ENCODE data around the gene RAPGEF4.
"Not testable (repeated sequence)": the region's sequence is repeated elsewhere in the genome, so short reads cannot be mapped to it uniquely, and the experiment has no call there.

Gene RAPGEF4

GRCh38 chr2:173076581-173077345 lies 341.1 kb downstream of the RAPGEF4 start:
- DNase-seq = peak; percentile 48

DNA sequence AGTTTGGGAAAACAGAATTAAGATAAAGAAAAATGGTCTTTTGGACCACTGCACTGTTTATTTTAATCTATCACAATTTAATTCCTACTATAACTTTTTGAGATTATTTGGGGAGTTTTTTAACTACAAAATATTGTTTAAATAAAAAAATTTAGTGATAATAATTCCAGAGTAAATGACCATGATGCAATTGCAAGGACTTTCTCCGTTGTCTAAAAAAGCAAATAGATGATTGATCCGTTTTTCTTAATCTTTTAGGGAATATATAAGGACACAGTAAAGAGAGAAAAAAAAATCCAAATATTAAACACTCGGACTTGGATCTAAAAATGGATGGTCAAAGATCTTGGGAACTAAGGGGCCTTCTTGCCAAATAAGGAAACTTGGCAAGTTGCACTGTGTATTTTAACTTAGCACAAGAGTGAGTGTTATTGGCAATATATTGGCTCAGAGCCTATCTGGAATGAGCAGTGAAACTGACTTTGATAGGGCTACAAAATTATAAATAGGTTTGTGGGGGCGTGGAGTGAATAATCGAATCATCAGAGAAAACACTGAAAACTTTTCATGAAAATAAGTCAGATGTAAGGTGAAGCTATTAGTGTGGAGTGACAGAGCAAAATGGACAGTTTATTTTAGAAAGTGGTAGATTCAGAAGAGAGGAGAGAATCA lies 342.0 kb downstream of the RAPGEF4 start:
- peak; percentile 48 for DNase-seq

DNA sequence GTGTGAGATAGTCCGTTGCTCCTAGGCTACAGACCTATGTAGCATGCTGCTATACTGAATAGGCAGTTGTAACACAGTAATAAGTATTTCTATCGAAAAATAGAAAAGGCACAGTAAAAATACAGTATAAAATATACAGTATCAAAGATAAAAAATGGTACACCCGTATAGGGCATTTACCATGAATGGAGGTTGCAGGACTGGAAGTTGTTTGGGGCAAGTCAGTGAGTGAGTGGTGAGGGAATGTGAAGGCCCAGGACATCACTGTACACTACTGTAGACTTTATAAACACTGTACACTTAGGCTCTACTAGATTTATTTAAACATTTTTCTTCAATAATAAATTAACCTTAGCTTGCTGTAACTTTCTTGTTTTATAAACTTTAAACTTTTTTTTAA lies 343.5 kb downstream of the RAPGEF4 start:
- DNase-seq = peak; percentile 16

- peak; percentile 97 for DNase-seq
Measured at GRCh38 chr2:173079973-173080860, 344.6 kb downstream of the RAPGEF4 start.

GRCh38 chr2:173086518-173087213 lies 351.0 kb downstream of the RAPGEF4 start:
- DNase-seq = no peak

- DNase-seq = peak; percentile 62
Measured at GRCh38 chr2:173087214-173087581, 351.6 kb downstream of the RAPGEF4 start.

GRCh38 chr2:173087793-173088496 lies 352.3 kb downstream of the RAPGEF4 start:
- no peak for DNase-seq

- DNase-seq = peak; percentile 53
Measured at GRCh38 chr2:173090276-173090877, 354.7 kb downstream of the RAPGEF4 start.

- DNase-seq = no peak
Measured at GRCh38 chr2:173090973-173091660, 355.5 kb downstream of the RAPGEF4 start.

- DNase-seq = no peak
Measured at GRCh38 chr2:173091910-173092309, 356.3 kb downstream of the RAPGEF4 start.

DNA sequence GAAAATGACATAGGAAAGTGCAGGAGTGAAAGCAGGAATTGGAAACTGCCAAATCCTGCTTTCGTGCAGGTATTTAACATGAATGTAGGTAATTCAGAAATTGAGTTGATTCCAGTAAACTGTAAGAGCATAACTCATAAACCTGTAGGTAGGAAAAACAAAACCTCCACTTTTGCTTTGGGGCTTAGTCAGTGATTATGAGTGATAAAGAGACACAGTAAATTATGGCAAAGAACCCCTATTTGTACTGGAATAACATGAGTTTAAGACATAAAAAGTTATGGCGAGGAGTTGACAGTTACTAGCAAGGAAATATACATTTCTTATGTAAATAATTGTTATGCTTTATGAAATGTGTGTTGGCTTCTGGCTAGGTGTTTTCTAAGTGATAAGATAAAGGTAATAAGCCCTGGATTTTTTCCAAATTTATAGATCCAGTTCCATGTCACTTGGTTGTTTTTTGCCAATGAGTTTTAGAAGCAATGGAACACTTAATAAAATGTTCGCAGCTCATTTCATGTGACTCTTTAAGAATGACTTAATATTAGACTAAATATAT lies 357.3 kb downstream of the RAPGEF4 start:
- no peak for DNase-seq

GRCh38 chr2:173093617-173094016 lies 358.0 kb downstream of the RAPGEF4 start:
- not testable (repeated sequence) for DNase-seq

DNA sequence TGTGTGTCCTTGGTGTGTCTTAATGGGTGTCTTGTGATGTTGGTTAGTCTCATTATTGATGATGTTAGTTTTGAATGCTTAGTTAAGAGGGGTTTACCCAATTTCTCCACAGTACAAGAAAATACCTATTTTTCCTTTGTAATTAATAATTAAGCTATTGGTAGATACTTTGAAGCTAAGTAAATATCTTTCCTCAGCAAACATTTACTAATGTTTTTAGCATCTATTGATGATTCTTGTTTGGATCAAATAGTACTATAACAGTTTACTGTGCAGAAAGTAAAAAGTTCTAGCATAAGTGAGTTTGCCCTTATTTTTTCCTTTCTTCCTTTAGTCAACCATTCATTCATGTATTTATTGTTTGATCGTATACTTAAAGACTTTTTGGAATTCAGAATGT lies 359.1 kb downstream of the RAPGEF4 start:
- no peak for DNase-seq

DNA sequence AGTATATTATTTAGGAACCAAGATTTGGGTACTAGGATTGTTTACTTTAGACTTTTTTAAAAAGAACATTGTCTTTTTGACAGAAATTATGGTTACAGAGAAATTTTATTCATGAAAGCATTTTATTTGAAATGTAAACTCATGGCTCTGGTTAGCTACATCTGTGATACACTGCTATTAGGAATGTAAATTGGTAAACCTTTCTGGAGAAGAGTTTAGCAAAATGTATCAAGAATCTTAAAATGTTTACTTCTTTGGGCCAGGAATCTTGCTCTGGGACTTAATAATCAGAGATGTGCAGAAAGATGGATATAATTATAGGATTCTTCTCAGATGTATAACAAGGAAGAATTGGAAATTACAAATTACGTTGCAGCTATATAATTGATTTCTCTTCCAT lies 359.7 kb downstream of the RAPGEF4 start:
- DNase-seq = no peak

- no peak for DNase-seq
Measured at GRCh38 chr2:173099271-173099670, 363.6 kb downstream of the RAPGEF4 start.

DNA sequence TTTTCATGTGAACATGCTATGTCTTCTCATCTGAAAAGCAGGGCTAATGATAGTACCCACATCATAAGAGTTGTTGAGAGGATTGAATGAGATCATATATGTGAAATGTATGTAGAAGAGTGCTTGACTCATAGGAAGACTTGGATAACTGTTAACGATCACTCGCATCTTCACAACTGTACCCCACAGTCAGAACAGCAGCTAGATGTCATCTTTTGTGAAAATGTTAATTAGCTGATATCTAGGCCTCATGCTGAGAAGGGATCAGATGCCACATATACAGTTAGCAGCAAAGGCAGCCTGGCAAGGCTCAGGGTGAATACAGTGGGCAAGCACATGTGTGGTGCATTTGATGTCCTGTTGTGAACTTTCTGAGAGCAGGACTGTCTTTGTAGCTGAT lies 364.2 kb downstream of the RAPGEF4 start:
- no peak for DNase-seq

- peak; percentile 25 for DNase-seq
Measured at GRCh38 chr2:173101687-173102086, 366.0 kb downstream of the RAPGEF4 start.

Data from fibroblast of skin of right biceps (primary cell).